Measurements from ENCODE around the gene SLIT3.
A peak's percentile ranks its signal among the peaks of the same experiment; 100 is the strongest.

Gene SLIT3

GRCh38 chr5:168816661-168817060, 484.3 kb downstream of the SLIT3 start:
- ATAC-seq = no peak
- TF ChIP-seq GLIS3 (CRISPR knock-in tag; IDR thresholded peaks at IDR 0.05) (no peak), ZFP30 (CRISPR knock-in tag; IDR thresholded peaks at IDR 0.05) (no peak), ZFP3 (CRISPR knock-in tag; IDR thresholded peaks at IDR 0.05) (no peak), TSHZ2 (CRISPR knock-in tag; IDR thresholded peaks at IDR 0.05) (no peak), CREB5 (CRISPR knock-in tag; IDR thresholded peaks at IDR 0.05; ENCODE audit: low read depth) (no peak), PATZ1 (CRISPR knock-in tag; IDR thresholded peaks at IDR 0.05; ENCODE audit: borderline replicate concordance) (no peak), BACH2 (CRISPR knock-in tag; IDR thresholded peaks at IDR 0.05; ENCODE audit: borderline replicate concordance) (no peak), RARB (CRISPR knock-in tag; IDR thresholded peaks at IDR 0.05) (no peak), PPARA (CRISPR knock-in tag; IDR thresholded peaks at IDR 0.05; ENCODE audit: borderline replicate concordance) (no peak), ARNTL (CRISPR knock-in tag; IDR thresholded peaks at IDR 0.05; ENCODE audit: borderline replicate concordance, low read depth) (no peak), ZNF565 (CRISPR knock-in tag; conservative IDR thresholded peaks at IDR 0.05; ENCODE audit: low read depth) (no peak), ESRRG (CRISPR knock-in tag; IDR thresholded peaks at IDR 0.05) (no peak), SNAI2 (CRISPR knock-in tag; IDR thresholded peaks at IDR 0.05) (no peak), TCF4 (CRISPR knock-in tag; IDR thresholded peaks at IDR 0.05; ENCODE audit: borderline replicate concordance) (no peak), ISL1 (CRISPR knock-in tag; IDR thresholded peaks at IDR 0.05) (no peak), ZC3H10 (CRISPR knock-in tag; IDR thresholded peaks at IDR 0.05) (no peak), TOX (CRISPR knock-in tag; IDR thresholded peaks at IDR 0.05; ENCODE audit: borderline replicate concordance) (no peak), CSRNP3 (CRISPR knock-in tag; IDR thresholded peaks at IDR 0.05) (no peak), POU6F1 (CRISPR knock-in tag; IDR thresholded peaks at IDR 0.05; ENCODE audit: borderline replicate concordance, low read depth) (no peak), ZNF8 (CRISPR knock-in tag; IDR thresholded peaks at IDR 0.05) (no peak)

GRCh38 chr5:168813184-168813968, 487.6 kb downstream of the SLIT3 start:
- peak; percentile 46; the same call in 1 of the 3 replicates for ATAC-seq
- TF ChIP-seq CSRNP3 (CRISPR knock-in tag; IDR thresholded peaks at IDR 0.05) (0 out of 2 replicates have a peak, but pooled peaks have one; percentile 14), POU6F1 (CRISPR knock-in tag; IDR thresholded peaks at IDR 0.05; ENCODE audit: borderline replicate concordance, low read depth) (no peak), PATZ1 (CRISPR knock-in tag; IDR thresholded peaks at IDR 0.05; ENCODE audit: borderline replicate concordance) (no peak), ISL1 (CRISPR knock-in tag; IDR thresholded peaks at IDR 0.05) (peak; percentile 11; the same call in 1 of the 2 replicates), ZNF8 (CRISPR knock-in tag; IDR thresholded peaks at IDR 0.05) (no peak), OSR1 (CRISPR knock-in tag; IDR thresholded peaks at IDR 0.05) (no peak), TOX (CRISPR knock-in tag; IDR thresholded peaks at IDR 0.05; ENCODE audit: borderline replicate concordance) (no peak), PPARA (CRISPR knock-in tag; IDR thresholded peaks at IDR 0.05; ENCODE audit: borderline replicate concordance) (0 out of 2 replicates have a peak, but pooled peaks have one; percentile 20), ZFP30 (CRISPR knock-in tag; IDR thresholded peaks at IDR 0.05) (no peak), ZFP3 (CRISPR knock-in tag; IDR thresholded peaks at IDR 0.05) (no peak), SNAI2 (CRISPR knock-in tag; IDR thresholded peaks at IDR 0.05) (no peak), ESRRG (CRISPR knock-in tag; IDR thresholded peaks at IDR 0.05) (no peak), ARNTL (CRISPR knock-in tag; IDR thresholded peaks at IDR 0.05; ENCODE audit: borderline replicate concordance, low read depth) (no peak), CSDC2 (CRISPR knock-in tag; IDR thresholded peaks at IDR 0.05) (no peak), ZNF70 (CRISPR knock-in tag; IDR thresholded peaks at IDR 0.05) (peak; percentile 25; the same call in 1 of the 2 replicates), BACH2 (CRISPR knock-in tag; IDR thresholded peaks at IDR 0.05; ENCODE audit: borderline replicate concordance) (no peak)

Data from SK-N-SH treated with all-trans-retinoic acid at 6 μM for 48 hours (cell line).